Skeletal muscle tissue (tissue), 4 donors: Measurements from ENCODE around the gene EHD4. TPM values are rescaled to one million over a fixed set of nuclear protein-coding genes. Genes with fewer than 3 reads are reported as not detected.

Experiments
- H3K27ac ChIP-seq: one replicate; pipeline ENCODE4 v1.7.0; 2013; ENCODE audit warnings: mild to moderate bottlenecking, low read depth, low read length, inconsistent platforms
- H3K27me3 ChIP-seq, 3 donors: one replicate each; pipeline ENCODE4 v1.7.0; 2013; ENCODE audit warnings: low read length in 3 of 3; ENCODE audit not compliant: control insufficient read depth in 3 of 3, insufficient read depth in 3 of 3
- H3K36me3 ChIP-seq, 3 donors: one replicate each; pipeline ENCODE4 v1.7.0; 2013; ENCODE audit warnings: low read length in 3 of 3; ENCODE audit not compliant: control insufficient read depth in 3 of 3, insufficient read depth in 3 of 3
- H3K4me1 ChIP-seq, 3 donors: one replicate each; pipeline ENCODE4 v1.7.0; 2013; ENCODE audit warnings: low read length in 3 of 3, mild to moderate bottlenecking in 3 of 3; ENCODE audit not compliant: control insufficient read depth in 3 of 3, insufficient read depth in 3 of 3
- H3K4me3 ChIP-seq, 3 donors: one replicate each; pipeline ENCODE4 v1.7.0; 2013; ENCODE audit warnings: low read length in 3 of 3
- H3K9ac ChIP-seq, 3 donors: one replicate each; pipeline ENCODE4 v1.7.0; 2013; ENCODE audit warnings: low read length in 3 of 3, mild to moderate bottlenecking in 3 of 3, moderate library complexity in 2 of 3, low read depth in 1 of 3
- H3K9me3 ChIP-seq, 3 donors: one replicate each; pipeline ENCODE4 v1.7.0; 2013; ENCODE audit warnings: low read length in 3 of 3; ENCODE audit not compliant: control insufficient read depth in 3 of 3
- total RNA-seq: library from RNA; depleted of rRNA; stranded (reverse); fragments of >200 nt; gene quantifications from one replicate; pipeline ENCODE4 v1.2.3, GENCODE V29; 2014
- donor health status: Osteomylitis.

The EHD4 gene
- total RNA-seq, 1 donor from 2014 or later = 24.0 TPM

DNA sequence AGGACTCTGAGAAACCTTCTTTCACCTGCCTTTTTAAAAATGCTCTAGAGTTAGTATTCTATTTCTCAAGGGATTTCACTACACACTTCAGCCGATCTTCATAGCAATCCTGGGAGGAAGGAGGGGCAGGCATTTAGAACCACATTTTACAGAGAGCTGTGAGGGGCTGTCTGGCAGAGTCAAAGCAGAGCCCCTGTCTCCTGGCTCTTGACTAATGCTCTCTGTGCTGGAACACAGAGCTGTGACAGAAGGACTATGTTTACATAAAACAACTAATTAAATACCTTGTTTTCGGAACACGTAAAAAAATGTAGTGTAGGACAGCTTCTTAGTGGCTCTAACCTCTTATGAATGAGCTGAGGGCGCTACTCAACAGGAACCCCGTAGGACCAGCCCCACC lies 70.9 kb downstream of the EHD4 start:
- H3K36me3 ChIP-seq = peaks cover 6 to 11% (median 9%) of the 10 kb centered on the region in 3 donors
- H3K27ac ChIP-seq = no peak overlapping the region

DNA sequence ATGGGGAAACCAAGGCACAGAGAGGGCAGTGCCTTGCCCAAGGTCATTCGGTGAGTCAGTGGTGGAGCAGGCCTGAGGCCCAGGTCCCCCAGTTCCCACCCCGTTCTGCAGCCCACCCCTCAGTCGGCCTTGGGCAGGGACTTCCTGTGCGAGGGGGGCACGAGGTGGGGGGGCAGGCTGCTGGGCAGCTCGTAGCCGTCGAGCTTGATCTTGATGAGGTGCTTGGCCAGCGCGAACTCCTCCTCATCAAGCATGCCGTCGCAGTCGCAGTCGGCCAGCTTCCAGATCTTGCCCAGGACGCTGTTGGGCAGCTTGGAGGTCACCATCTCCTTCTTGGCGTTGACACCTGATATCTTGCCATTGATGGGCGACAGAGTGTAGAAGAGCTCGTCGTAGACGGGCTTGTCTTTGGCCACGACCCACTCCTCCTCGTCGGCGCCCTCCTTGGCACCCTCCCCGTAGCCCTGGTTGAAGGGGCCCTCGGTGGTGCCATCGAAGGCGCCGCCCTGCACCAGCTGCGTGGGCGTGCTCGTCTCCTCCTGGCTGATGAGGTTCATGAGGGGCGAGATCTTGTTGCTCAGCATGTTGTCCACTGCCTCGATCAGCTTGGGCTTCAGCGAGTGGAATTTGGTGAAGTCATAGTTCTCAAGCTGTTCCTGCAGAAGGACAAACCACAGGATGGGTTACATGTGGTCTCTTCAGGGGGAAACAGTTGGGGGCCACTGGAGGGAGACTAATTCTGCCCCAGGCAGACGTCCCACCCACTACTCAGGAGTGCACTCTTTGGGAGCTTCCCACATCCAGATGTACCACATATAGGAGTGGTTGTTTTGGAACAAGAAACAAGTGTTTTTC lies 71.6 kb downstream of the EHD4 start:
- no peak overlapping the region for H3K4me3 ChIP-seq
- H3K9me3 ChIP-seq = no peaks in the 10 kb centered on the region
- no peak overlapping the region for H3K27ac ChIP-seq
- peaks cover 8 to 19% (median 12%) of the 10 kb centered on the region in 3 donors for H3K4me1 ChIP-seq
- no peaks in the 10 kb centered on the region for H3K27me3 ChIP-seq
- H3K9ac ChIP-seq = no peak overlapping the region
- peaks cover 6 to 11% (median 9%) of the 10 kb centered on the region in 3 donors for H3K36me3 ChIP-seq

More for the DNA sequence above, 70.9 kb downstream of the EHD4 start:
- Histone ChIP-seq H3K9ac (no peak overlapping the region), H3K9me3 (no peaks in the 10 kb centered on the region), H3K4me3 (no peak overlapping the region), H3K27me3 (no peaks in the 10 kb centered on the region), H3K4me1 (peaks cover 8 to 19% (median 12%) of the 10 kb centered on the region in 3 donors)

DNA sequence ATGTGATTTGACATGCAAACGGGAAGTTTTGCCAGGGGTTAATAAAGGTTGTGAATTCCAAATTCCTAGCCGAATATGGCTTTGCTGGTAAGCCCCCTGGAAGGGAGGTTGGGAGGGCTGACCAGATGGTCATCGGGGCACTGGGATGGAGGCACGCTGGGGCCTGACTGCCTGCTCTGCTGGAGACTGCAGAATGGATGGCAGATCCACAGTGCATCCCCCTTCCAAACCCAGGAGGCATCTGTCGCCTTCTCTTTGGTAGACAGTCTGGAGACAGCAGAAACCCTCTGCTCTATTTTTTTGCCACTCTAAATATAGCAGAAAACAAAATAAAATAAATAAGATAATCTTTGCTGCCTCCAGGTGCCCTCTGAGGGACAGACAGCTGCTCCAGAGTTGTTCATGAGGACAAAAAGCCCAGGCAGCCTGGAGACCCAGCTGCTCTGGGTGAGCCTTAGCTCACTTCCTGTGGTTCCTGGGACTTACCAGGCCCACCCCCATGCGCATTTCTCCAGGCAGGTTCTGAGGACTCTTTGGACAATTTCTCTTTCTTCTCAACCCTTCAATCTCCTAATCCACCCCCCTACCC lies 72.4 kb downstream of the EHD4 start:
- H3K4me3 ChIP-seq = no peak overlapping the region
- no peak overlapping the region for H3K9ac ChIP-seq
- no peaks in the 10 kb centered on the region for H3K9me3 ChIP-seq
- peaks cover 6 to 11% (median 9%) of the 10 kb centered on the region in 3 donors for H3K36me3 ChIP-seq
- H3K27me3 ChIP-seq = no peaks in the 10 kb centered on the region
- peaks cover 4 to 15% (median 10%) of the 10 kb centered on the region in 3 donors for H3K4me1 ChIP-seq
- H3K27ac ChIP-seq = no peak overlapping the region

DNA sequence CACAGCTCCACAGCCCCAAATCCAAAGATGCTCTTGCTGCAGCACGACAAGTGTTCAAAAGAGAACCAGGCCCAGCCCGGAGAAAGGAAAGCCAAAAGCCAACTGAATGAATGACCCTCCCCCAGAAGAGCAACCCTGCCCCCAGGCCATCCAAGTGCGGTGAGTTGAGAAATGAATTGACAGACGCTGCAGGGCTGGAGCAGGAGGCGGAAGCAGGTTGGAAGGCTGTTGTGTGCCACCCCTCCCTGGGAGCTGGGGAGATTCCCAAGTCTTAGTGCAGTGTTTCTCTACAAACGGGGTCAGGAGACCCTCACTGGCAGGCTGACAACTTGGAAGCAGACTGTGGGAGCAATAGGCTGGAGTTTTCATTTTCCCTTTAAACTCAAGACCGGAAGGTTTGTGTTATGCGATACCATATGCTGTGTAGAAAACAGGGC lies 75.0 kb downstream of the EHD4 start:
- Histone ChIP-seq H3K4me3 (no peak overlapping the region), H3K9ac (no peak overlapping the region), H3K27me3 (no peaks in the 10 kb centered on the region), H3K9me3 (no peaks in the 10 kb centered on the region), H3K36me3 (peaks cover 6 to 11% (median 9%) of the 10 kb centered on the region in 3 donors), H3K27ac (no peak overlapping the region), H3K4me1 (peaks cover 24 to 27% (median 26%) of the 10 kb centered on the region in 3 donors)

DNA sequence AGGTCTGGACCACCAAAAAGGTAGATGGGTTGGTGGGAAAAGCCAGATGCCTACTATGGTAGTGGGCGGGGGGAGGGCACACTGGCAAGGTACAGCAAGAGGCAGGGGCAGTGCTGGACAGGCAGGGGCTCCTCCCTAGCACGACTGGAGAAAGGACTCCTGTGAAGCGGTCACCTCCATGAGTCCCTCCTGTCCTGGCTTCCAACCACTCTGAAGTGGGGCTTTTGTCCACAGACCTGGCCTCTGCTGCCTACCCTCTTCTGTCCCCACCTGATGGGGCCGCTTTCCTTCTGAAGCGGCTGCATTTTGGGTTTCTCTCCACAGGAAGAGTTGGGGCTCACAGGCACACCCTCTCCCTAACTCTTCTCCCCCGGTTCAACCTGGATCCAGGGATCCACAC lies 75.8 kb downstream of the EHD4 start:
- Histone ChIP-seq H3K9ac (no peak overlapping the region), H3K4me3 (no peak overlapping the region), H3K36me3 (peaks cover 6 to 9% (median 9%) of the 10 kb centered on the region in 3 donors), H3K4me1 (peaks cover 31 to 35% (median 33%) of the 10 kb centered on the region in 3 donors), H3K9me3 (no peaks in the 10 kb centered on the region), H3K27ac (no peak overlapping the region), H3K27me3 (no peaks in the 10 kb centered on the region)

DNA sequence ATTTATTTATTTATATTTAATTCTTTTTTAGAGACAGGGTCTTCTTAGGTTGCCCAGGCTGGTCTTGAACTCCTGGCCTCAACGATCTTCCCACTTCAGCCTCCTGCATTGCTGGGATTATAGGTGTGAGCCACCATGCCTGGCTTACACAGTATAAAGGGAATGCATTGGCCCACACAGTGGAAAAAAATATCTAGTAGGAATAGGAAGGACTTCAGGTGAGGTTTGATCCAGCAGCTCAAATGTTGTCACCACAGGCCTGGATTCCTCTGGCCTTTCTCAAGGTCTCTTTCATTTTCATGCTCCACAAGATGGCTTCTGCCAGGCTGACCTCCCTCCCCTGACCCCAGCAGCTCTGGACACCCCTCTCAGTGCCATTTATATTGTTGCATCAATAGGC lies 76.4 kb downstream of the EHD4 start:
- H3K4me1 ChIP-seq = peaks cover 31 to 37% (median 33%) of the 10 kb centered on the region in 3 donors
- no peak overlapping the region for H3K4me3 ChIP-seq
- no peaks in the 10 kb centered on the region for H3K9me3 ChIP-seq
- no peak overlapping the region for H3K9ac ChIP-seq
- no peaks in the 10 kb centered on the region for H3K27me3 ChIP-seq
- H3K36me3 ChIP-seq = peaks cover 5 to 7% (median 6%) of the 10 kb centered on the region in 3 donors
- H3K27ac ChIP-seq = no peak overlapping the region

DNA sequence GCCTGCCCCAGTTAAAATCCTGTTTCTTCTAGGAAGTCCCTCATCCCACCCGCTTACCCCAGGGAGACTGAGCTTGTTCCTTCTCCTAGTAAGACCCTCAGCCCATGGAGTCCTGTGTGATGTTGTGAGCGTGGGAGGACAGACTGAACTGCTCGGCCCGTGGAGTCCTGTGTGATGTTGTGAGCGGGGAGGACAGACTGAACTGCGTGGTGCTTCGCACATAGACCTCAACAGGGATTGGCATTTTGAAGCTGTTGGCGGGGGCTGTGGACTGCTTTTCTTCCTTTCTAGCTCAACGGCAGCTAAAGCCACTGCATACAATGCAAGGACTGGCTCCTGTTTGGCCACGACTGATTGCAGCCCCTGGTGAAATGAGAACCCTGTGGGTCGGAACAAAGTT lies 76.9 kb downstream of the EHD4 start:
- Histone ChIP-seq H3K9me3 (no peaks in the 10 kb centered on the region), H3K27ac (peak overlapping the region; percentile 25), H3K4me1 (peaks cover 31 to 37% (median 33%) of the 10 kb centered on the region in 3 donors), H3K4me3 (no peak overlapping the region), H3K27me3 (no peaks in the 10 kb centered on the region), H3K9ac (no peak overlapping the region), H3K36me3 (peaks cover under 1 to 4% (median 3%) of the 10 kb centered on the region in 3 donors)

DNA sequence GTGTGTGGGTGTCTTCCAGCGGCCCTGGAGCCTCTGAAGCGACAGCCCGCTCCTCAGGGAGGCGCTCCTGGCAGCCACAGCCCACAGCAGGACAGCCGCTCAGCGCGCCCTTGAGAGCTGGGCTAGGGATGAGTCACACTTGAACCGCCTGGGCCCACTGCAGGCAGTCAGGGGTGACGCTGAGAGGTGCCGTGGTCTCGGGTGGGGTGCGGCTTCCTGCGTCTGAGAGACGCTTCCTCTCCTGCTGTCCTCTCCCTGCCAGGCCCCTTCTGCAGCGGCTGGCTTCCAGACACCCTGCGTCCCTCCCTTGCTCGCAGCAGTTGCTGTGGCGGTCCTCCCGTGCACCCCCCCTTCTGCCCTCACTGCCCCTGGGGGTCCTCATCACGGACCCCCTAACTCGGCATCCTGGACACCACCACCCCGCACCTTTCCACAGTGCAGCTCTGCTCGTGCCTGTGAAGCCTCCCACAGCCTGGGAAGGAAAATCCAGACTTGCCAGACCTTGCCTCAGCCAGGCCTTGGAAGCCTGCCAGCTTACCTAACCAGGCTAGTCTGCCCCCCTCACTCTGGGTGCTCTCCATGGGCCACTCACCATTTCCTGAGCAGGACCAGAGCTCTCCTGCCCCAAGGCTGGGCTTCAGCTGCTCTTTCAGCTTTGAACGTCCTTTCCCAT lies 77.4 kb downstream of the EHD4 start:
- H3K36me3 ChIP-seq = peaks cover 0 to 4% (median 3%) of the 10 kb centered on the region in 3 donors
- no peaks in the 10 kb centered on the region for H3K9me3 ChIP-seq
- peak overlapping the region in 1 of 3 donors; percentile 22 for H3K4me3 ChIP-seq
- peaks cover 31 to 37% (median 33%) of the 10 kb centered on the region in 3 donors for H3K4me1 ChIP-seq
- peak overlapping the region in 2 of 3 donors; percentile 45 for H3K9ac ChIP-seq
- H3K27me3 ChIP-seq = no peaks in the 10 kb centered on the region
- peak overlapping the region; percentile 25 for H3K27ac ChIP-seq

DNA sequence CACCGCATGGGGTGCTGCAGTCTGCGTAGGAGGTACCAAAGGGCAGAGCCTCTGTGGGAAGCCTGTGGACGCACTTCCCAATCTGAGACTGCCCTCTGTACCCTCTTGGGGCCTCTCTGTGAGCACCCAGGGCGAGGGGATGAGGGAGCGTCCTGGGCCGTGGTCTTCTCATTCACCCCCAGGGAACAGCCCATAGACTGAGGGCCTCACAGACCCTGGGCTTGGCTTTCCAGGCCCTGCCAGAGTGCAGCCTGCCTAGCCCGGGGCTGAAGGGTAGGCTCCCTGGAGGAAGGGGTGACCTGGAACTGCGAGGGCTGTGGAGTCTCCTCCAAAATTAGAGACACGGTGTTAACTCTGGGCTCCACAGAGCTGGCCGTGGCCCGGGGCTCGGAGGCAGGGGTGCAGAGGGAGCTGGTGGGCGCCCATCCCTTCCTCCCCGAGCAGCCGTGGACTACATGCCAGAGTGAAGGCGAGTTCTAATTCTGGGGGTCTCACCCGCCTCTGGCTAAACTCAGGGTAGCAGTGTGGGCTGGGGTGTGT lies 78.0 kb downstream of the EHD4 start:
- Histone ChIP-seq H3K4me3 (peak overlapping the region in 1 of 3 donors; percentile 22), H3K27me3 (no peaks in the 10 kb centered on the region), H3K9ac (peak overlapping the region in 2 of 3 donors; percentile 45), H3K36me3 (peaks cover 0 to 4% (median 3%) of the 10 kb centered on the region in 3 donors), H3K27ac (peak overlapping the region; percentile 25), H3K9me3 (no peaks in the 10 kb centered on the region), H3K4me1 (peaks cover 31 to 37% (median 33%) of the 10 kb centered on the region in 3 donors)
